Measurements from ENCODE around the gene RAD18. TPM values are rescaled to one million over a fixed set of nuclear protein-coding genes. Genes with fewer than 3 reads are reported as not detected.

The RAD18 gene
- total RNA-seq, 6 donors from 2014 or later = 2.6 to 16.2 (median 7.7) TPM

GRCh38 chr3:8953313-8953712, 10.0 kb downstream of the RAD18 start:
- no peak overlapping the region for H3K27ac ChIP-seq
- no peak for DNase-seq
- H3K27me3 ChIP-seq = no peaks in the 10 kb centered on the region
- no peaks in the 10 kb centered on the region for H3K4me1 ChIP-seq
- TF ChIP-seq EP300 (IDR thresholded peaks at IDR 0.05) = no peak
- no peak for TF ChIP-seq CTCF (IDR thresholded peaks at IDR 0.05)
- TF ChIP-seq POLR2A (IDR thresholded peaks at IDR 0.05) = no peak
- TF ChIP-seq POLR2AphosphoS5 (IDR thresholded peaks at IDR 0.05) = no peak
- ATAC-seq (ENCODE audit: low FRiP score in 2 of 2) = no peak
- H3K9me3 ChIP-seq = no peaks in the 10 kb centered on the region
- H3K4me3 ChIP-seq = no peak overlapping the region
- peaks cover 0 to 8% (median 0%) of the 10 kb centered on the region in 4 donors for H3K36me3 ChIP-seq

- Histone ChIP-seq H3K9me3 (no peaks in the 10 kb centered on the region), H3K4me3 (no peak overlapping the region), H3K27me3 (no peaks in the 10 kb centered on the region), H3K36me3 (peaks cover 0 to 5% (median 0%) of the 10 kb centered on the region in 4 donors), H3K4me1 (no peaks in the 10 kb centered on the region), H3K27ac (no peak overlapping the region)
- DNase-seq = no peak
- no peak for ATAC-seq (ENCODE audit: low FRiP score in 2 of 2)
- no peak for TF ChIP-seq POLR2AphosphoS5 (IDR thresholded peaks at IDR 0.05)
- no peak for TF ChIP-seq CTCF (IDR thresholded peaks at IDR 0.05)
- no peak for TF ChIP-seq EP300 (IDR thresholded peaks at IDR 0.05)
- no peak for TF ChIP-seq POLR2A (IDR thresholded peaks at IDR 0.05)
These were observed 11.1 kb downstream of the RAD18 start for GRCh38 chr3:8952130-8952529.

DNA sequence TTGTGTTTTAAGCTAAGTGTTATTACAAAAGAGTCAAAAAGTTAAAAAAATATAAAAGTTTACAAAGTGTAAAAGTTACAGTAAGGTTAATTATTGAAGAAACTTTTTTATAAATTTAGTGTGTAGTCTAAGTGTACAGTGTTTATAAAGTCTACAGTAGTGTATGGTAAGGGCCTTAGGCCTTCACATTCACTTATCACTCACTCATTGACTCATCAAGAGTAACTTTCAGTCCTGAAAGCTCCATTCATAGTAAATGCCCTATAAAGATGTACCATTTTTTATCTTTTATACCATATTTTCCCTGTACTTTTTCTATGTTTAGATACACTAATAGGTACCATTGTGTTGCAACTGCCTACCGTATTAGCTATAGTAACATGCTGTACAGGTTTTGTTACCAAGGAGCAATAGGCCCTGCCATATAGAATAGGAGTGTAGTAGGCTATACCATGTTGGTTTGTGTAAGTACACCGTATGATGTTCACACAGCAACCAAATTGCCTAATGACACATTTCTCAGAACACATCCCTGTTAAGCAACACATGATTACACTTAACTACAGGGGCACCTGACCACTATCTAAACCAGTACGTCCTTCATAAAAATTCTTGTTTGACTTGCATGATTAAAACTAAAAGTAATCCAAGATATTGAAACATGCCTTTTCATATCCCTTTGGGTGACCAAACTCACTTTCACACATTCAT, 17.2 kb downstream of the RAD18 start:
- peaks cover 0 to 17% (median 0%) of the 10 kb centered on the region in 4 donors for H3K36me3 ChIP-seq
- no peak overlapping the region for H3K27ac ChIP-seq
- H3K9me3 ChIP-seq = peaks cover 0 to 7% (median 0%) of the 10 kb centered on the region in 4 donors
- no peak for DNase-seq
- no peak for TF ChIP-seq POLR2AphosphoS5 (IDR thresholded peaks at IDR 0.05)
- TF ChIP-seq POLR2A (IDR thresholded peaks at IDR 0.05) = no peak
- no peak for TF ChIP-seq EP300 (IDR thresholded peaks at IDR 0.05)
- TF ChIP-seq CTCF (IDR thresholded peaks at IDR 0.05) = no peak
- 55 to 61% methylated on average over 3 of the region's 3 CpGs for WGBS, 2 donors
- no peaks in the 10 kb centered on the region for H3K4me1 ChIP-seq
- no peaks in the 10 kb centered on the region for H3K27me3 ChIP-seq
- no peak overlapping the region for H3K4me3 ChIP-seq
- ATAC-seq (ENCODE audit: low FRiP score in 2 of 2) = no peak

GRCh38 chr3:8942746-8943488, 20.4 kb downstream of the RAD18 start:
- 90 to 92% methylated on average over 4 of the region's 4 CpGs for WGBS, 2 donors
- no peak overlapping the region for H3K27ac ChIP-seq
- no peak overlapping the region for H3K4me3 ChIP-seq
- no peaks in the 10 kb centered on the region for H3K4me1 ChIP-seq
- no peak for ATAC-seq (ENCODE audit: low FRiP score in 2 of 2)
- no peaks in the 10 kb centered on the region for H3K27me3 ChIP-seq
- H3K9me3 ChIP-seq = peaks cover 0 to 7% (median 0%) of the 10 kb centered on the region in 4 donors
- peaks cover 0 to 25% (median 3%) of the 10 kb centered on the region in 4 donors for H3K36me3 ChIP-seq
- TF ChIP-seq EP300 (IDR thresholded peaks at IDR 0.05) = no peak
- no peak for TF ChIP-seq CTCF (IDR thresholded peaks at IDR 0.05)
- TF ChIP-seq POLR2A (IDR thresholded peaks at IDR 0.05) = no peak
- no peak for TF ChIP-seq POLR2AphosphoS5 (IDR thresholded peaks at IDR 0.05)
- no peak for DNase-seq
